ENCODE data around the gene GPC6. TPM values are rescaled to one million over a fixed set of nuclear protein-coding genes. Genes with fewer than 3 reads are reported as not detected.
A peak's percentile ranks its signal among the peaks of the same experiment; 100 is the strongest.

Gene GPC6
- total RNA-seq, 1 donor from 2014 or later, result 20.1 TPM

GRCh38 chr13:94431574-94431973 is 1205.0 kb downstream of the GPC6 start:
- DNase-seq (ENCODE audit: low read depth), result no peak

- no peak for DNase-seq (ENCODE audit: low read depth)
Measured at GRCh38 chr13:94431987-94432386, 1205.4 kb downstream of the GPC6 start.

- no peak for DNase-seq (ENCODE audit: low read depth)
Measured at GRCh38 chr13:94433055-94433961, 1206.7 kb downstream of the GPC6 start.

- DNase-seq (ENCODE audit: low read depth), result peak; percentile 67
Measured at GRCh38 chr13:94435604-94436226, 1209.1 kb downstream of the GPC6 start.

GRCh38 chr13:94444826-94445225 is 1218.2 kb downstream of the GPC6 start:
- DNase-seq (ENCODE audit: low read depth), result no peak

- no peak for DNase-seq (ENCODE audit: low read depth)
Measured at GRCh38 chr13:94454334-94454733, 1227.7 kb downstream of the GPC6 start.

GRCh38 chr13:94454906-94455305 is 1228.3 kb downstream of the GPC6 start:
- no peak for DNase-seq (ENCODE audit: low read depth)

GRCh38 chr13:94455414-94455813 is 1228.8 kb downstream of the GPC6 start:
- DNase-seq (ENCODE audit: low read depth), result no peak
